ENCODE measurements around the gene FBXW11.

Gene FBXW11

DNA sequence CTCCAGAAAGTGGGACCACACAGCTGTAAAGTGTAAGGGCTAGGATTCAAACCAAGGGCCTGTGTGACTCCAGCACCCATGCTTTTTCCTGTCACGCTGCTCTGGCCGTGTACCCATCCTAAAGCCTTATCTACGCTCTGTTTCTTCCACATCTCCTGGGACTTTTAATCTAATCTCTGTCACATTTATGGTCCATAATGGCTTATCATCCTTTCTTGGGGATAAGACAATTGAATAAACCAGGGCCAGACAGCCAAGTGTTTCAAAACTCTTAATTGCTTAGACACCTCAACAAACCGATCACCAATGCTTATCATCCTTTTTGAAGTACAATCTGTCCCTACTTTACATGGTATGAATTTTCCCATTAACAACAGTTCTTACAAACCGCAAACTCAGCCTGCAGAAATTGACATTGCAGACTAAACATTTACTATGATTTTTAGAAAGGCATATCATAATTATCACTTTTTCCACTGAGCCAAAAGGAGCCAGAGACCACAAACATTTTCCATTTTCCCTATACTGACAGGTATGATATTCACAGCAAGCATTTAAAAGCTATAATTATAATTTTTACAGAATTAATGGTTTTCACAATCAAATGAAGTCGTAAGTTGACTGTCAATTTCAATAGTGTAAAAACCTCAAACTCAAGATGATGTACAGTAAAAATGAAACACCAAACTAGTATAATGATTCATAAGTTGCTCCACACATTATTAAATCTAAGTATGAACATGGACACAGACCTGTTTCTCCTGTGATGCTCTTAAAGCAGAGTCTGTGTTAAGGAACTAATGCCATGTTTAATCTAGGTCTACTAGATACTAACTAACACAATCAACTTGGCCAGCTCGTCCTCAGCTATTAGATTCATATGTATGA is 99.5 kb downstream of the FBXW11 start:
- Histone ChIP-seq H3K36me3 (ENCODE audit: control insufficient read depth in 1 of 2, insufficient read depth in 2 of 2, low read length in 2 of 2) (peaks cover 0 to 6% of the 10 kb centered on the region in 2 donors), H3K27ac (ENCODE audit: low read depth, low read length) (no peak overlapping the region), H3K4me1 (ENCODE audit: control insufficient read depth in 1 of 2, insufficient read depth in 2 of 2, low read length in 2 of 2) (peaks cover 0 to 4% of the 10 kb centered on the region in 2 donors), H3K9ac (ENCODE audit: low read depth in 1 of 2, low read length in 2 of 2) (no peak overlapping the region), H3K9me3 (ENCODE audit: control insufficient read depth in 1 of 2, low read length in 2 of 2) (no peaks in the 10 kb centered on the region), H3K4me3 (ENCODE audit: low read depth in 1 of 2, low read length in 2 of 2) (no peak overlapping the region), H3K27me3 (ENCODE audit: control insufficient read depth in 1 of 2, insufficient read depth in 2 of 2, low read length in 2 of 2) (no peaks in the 10 kb centered on the region)

DNA sequence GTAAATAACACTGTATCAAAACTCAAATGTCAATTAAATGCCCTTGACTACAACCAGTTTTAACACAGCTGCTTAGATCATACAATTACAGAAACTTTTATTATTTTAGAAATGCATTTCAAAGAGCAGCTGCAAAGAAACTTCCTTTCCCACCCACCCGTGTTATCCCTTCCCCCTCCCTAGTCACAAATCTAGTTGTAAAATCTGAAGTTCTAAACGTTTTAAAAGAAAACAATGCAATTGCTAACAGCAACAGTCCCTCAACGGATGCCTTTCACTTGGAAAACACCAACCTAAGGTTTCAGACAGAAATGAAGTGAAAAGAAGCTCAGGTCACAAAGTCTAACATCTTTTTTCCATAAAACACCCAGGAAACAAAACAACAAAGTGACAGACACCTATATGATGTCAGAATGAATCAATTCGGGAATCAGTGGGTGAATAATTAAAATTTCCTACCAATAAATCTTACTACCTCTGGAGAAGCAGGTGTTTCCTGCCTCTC is 100.3 kb downstream of the FBXW11 start:
- no peak overlapping the region for H3K27ac ChIP-seq (ENCODE audit: low read depth, low read length)
- H3K4me3 ChIP-seq (ENCODE audit: low read depth in 1 of 2, low read length in 2 of 2), result no peak overlapping the region
- H3K4me1 ChIP-seq (ENCODE audit: control insufficient read depth in 1 of 2, insufficient read depth in 2 of 2, low read length in 2 of 2), result peaks cover 0 to 2% of the 10 kb centered on the region in 2 donors
- no peaks in the 10 kb centered on the region for H3K27me3 ChIP-seq (ENCODE audit: control insufficient read depth in 1 of 2, insufficient read depth in 2 of 2, low read length in 2 of 2)
- H3K36me3 ChIP-seq (ENCODE audit: control insufficient read depth in 1 of 2, insufficient read depth in 2 of 2, low read length in 2 of 2), result peaks cover 0 to 6% of the 10 kb centered on the region in 2 donors
- H3K9me3 ChIP-seq (ENCODE audit: control insufficient read depth in 1 of 2, low read length in 2 of 2), result no peaks in the 10 kb centered on the region
- H3K9ac ChIP-seq (ENCODE audit: low read depth in 1 of 2, low read length in 2 of 2), result no peak overlapping the region

GRCh38 chr5:171904886-171905285 is 101.6 kb downstream of the FBXW11 start:
- Histone ChIP-seq H3K4me3 (ENCODE audit: low read depth in 1 of 2, low read length in 2 of 2) (no peak overlapping the region), H3K9ac (ENCODE audit: low read depth in 1 of 2, low read length in 2 of 2) (no peak overlapping the region), H3K27ac (ENCODE audit: low read depth, low read length) (no peak overlapping the region), H3K9me3 (ENCODE audit: control insufficient read depth in 1 of 2, low read length in 2 of 2) (no peaks in the 10 kb centered on the region), H3K36me3 (ENCODE audit: control insufficient read depth in 1 of 2, insufficient read depth in 2 of 2, low read length in 2 of 2) (peaks cover 0 to 6% of the 10 kb centered on the region in 2 donors), H3K27me3 (ENCODE audit: control insufficient read depth in 1 of 2, insufficient read depth in 2 of 2, low read length in 2 of 2) (no peaks in the 10 kb centered on the region), H3K4me1 (ENCODE audit: control insufficient read depth in 1 of 2, insufficient read depth in 2 of 2, low read length in 2 of 2) (no peaks in the 10 kb centered on the region)

DNA sequence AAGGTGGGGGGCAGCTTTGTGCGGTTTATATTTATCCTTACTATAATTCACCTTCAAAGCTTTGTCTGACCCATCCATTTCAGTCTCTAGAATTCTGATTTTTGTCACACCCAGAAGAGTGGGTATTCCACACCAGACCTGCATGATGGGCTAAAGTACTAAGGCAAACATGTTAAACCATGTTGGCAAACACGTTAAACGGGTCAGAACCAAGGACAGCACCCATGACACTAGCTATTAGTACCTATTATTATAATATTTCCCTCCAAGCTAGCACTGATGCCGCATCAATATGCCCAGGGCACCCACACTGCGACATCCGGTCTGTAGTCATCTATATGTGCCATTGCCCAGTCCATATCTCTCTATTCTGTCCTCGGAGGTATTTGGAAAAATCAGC is 104.7 kb downstream of the FBXW11 start:
- no peak overlapping the region for H3K27ac ChIP-seq (ENCODE audit: low read depth, low read length)
- H3K27me3 ChIP-seq (ENCODE audit: control insufficient read depth in 1 of 2, insufficient read depth in 2 of 2, low read length in 2 of 2), result no peaks in the 10 kb centered on the region
- H3K4me1 ChIP-seq (ENCODE audit: control insufficient read depth in 1 of 2, insufficient read depth in 2 of 2, low read length in 2 of 2), result no peaks in the 10 kb centered on the region
- H3K36me3 ChIP-seq (ENCODE audit: control insufficient read depth in 1 of 2, insufficient read depth in 2 of 2, low read length in 2 of 2), result peaks cover 5 to 6% of the 10 kb centered on the region in 2 donors
- no peak overlapping the region for H3K9ac ChIP-seq (ENCODE audit: low read depth in 1 of 2, low read length in 2 of 2)
- H3K4me3 ChIP-seq (ENCODE audit: low read depth in 1 of 2, low read length in 2 of 2), result no peak overlapping the region
- H3K9me3 ChIP-seq (ENCODE audit: control insufficient read depth in 1 of 2, low read length in 2 of 2), result no peaks in the 10 kb centered on the region

GRCh38 chr5:171899792-171900191 is 106.6 kb downstream of the FBXW11 start:
- H3K4me1 ChIP-seq (ENCODE audit: control insufficient read depth in 1 of 2, insufficient read depth in 2 of 2, low read length in 2 of 2), result no peaks in the 10 kb centered on the region
- H3K27ac ChIP-seq (ENCODE audit: low read depth, low read length), result no peak overlapping the region
- H3K4me3 ChIP-seq (ENCODE audit: low read depth in 1 of 2, low read length in 2 of 2), result no peak overlapping the region
- H3K27me3 ChIP-seq (ENCODE audit: control insufficient read depth in 1 of 2, insufficient read depth in 2 of 2, low read length in 2 of 2), result no peaks in the 10 kb centered on the region
- H3K9me3 ChIP-seq (ENCODE audit: control insufficient read depth in 1 of 2, low read length in 2 of 2), result no peaks in the 10 kb centered on the region
- no peak overlapping the region for H3K9ac ChIP-seq (ENCODE audit: low read depth in 1 of 2, low read length in 2 of 2)
- peaks cover 6 to 15% of the 10 kb centered on the region in 2 donors for H3K36me3 ChIP-seq (ENCODE audit: control insufficient read depth in 1 of 2, insufficient read depth in 2 of 2, low read length in 2 of 2)

- H3K36me3 ChIP-seq (ENCODE audit: control insufficient read depth in 1 of 2, insufficient read depth in 2 of 2, low read length in 2 of 2), result peaks cover 6 to 15% of the 10 kb centered on the region in 2 donors
- H3K4me3 ChIP-seq (ENCODE audit: low read depth in 1 of 2, low read length in 2 of 2), result no peak overlapping the region
- H3K9me3 ChIP-seq (ENCODE audit: control insufficient read depth in 1 of 2, low read length in 2 of 2), result no peaks in the 10 kb centered on the region
- H3K27me3 ChIP-seq (ENCODE audit: control insufficient read depth in 1 of 2, insufficient read depth in 2 of 2, low read length in 2 of 2), result no peaks in the 10 kb centered on the region
- no peak overlapping the region for H3K9ac ChIP-seq (ENCODE audit: low read depth in 1 of 2, low read length in 2 of 2)
- no peaks in the 10 kb centered on the region for H3K4me1 ChIP-seq (ENCODE audit: control insufficient read depth in 1 of 2, insufficient read depth in 2 of 2, low read length in 2 of 2)
- no peak overlapping the region for H3K27ac ChIP-seq (ENCODE audit: low read depth, low read length)
These were observed 107.6 kb downstream of the FBXW11 start for GRCh38 chr5:171898879-171899278.

DNA sequence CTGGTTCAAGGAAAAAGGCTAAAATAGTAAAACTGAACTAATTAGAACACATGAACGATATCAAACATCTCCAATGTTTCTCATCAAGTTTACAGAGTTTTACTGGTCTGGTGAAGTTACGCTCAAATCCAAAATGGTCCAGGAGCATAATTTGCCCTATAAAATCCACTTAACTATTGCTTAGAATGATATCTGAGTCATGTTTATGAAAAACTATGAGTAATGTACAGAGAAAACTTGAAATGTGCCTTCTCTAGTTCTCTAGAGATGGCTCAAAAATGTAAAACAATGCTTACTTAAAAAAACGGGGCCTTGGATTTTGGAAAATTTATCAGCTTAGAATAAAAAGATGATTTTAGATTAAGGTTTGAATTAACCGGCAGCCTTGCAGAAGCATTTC is 108.1 kb downstream of the FBXW11 start:
- Histone ChIP-seq H3K9ac (ENCODE audit: low read depth in 1 of 2, low read length in 2 of 2) (no peak overlapping the region), H3K4me1 (ENCODE audit: control insufficient read depth in 1 of 2, insufficient read depth in 2 of 2, low read length in 2 of 2) (no peaks in the 10 kb centered on the region), H3K36me3 (ENCODE audit: control insufficient read depth in 1 of 2, insufficient read depth in 2 of 2, low read length in 2 of 2) (peaks cover 6 to 15% of the 10 kb centered on the region in 2 donors), H3K27me3 (ENCODE audit: control insufficient read depth in 1 of 2, insufficient read depth in 2 of 2, low read length in 2 of 2) (no peaks in the 10 kb centered on the region), H3K27ac (ENCODE audit: low read depth, low read length) (no peak overlapping the region), H3K9me3 (ENCODE audit: control insufficient read depth in 1 of 2, low read length in 2 of 2) (no peaks in the 10 kb centered on the region), H3K4me3 (ENCODE audit: low read depth in 1 of 2, low read length in 2 of 2) (no peak overlapping the region)

DNA sequence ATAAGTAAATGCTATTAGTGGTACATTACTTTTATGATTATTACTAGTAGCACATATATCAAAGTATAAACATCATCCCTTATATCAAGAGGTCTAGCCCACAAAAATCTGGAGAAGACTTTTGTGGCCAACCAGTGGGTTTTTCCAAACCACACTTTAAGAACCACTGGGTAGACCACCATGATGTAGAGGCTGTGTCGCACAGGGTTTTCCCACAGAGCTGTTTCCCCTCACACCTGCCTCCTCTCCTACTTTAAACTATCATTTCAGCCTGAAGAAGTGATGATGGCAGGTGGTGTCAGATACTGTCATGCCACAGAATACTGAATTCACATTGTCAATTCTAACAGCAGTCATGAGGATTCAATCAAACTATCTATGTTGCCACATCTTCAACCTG is 109.2 kb downstream of the FBXW11 start:
- Histone ChIP-seq H3K27me3 (ENCODE audit: control insufficient read depth in 1 of 2, insufficient read depth in 2 of 2, low read length in 2 of 2) (no peaks in the 10 kb centered on the region), H3K36me3 (ENCODE audit: control insufficient read depth in 1 of 2, insufficient read depth in 2 of 2, low read length in 2 of 2) (peaks cover 6 to 18% of the 10 kb centered on the region in 2 donors), H3K4me3 (ENCODE audit: low read depth in 1 of 2, low read length in 2 of 2) (no peak overlapping the region), H3K9me3 (ENCODE audit: control insufficient read depth in 1 of 2, low read length in 2 of 2) (no peaks in the 10 kb centered on the region), H3K4me1 (ENCODE audit: control insufficient read depth in 1 of 2, insufficient read depth in 2 of 2, low read length in 2 of 2) (no peaks in the 10 kb centered on the region), H3K9ac (ENCODE audit: low read depth in 1 of 2, low read length in 2 of 2) (no peak overlapping the region), H3K27ac (ENCODE audit: low read depth, low read length) (no peak overlapping the region)

GRCh38 chr5:171895081-171895480 is 111.4 kb downstream of the FBXW11 start:
- Histone ChIP-seq H3K9me3 (ENCODE audit: control insufficient read depth in 1 of 2, low read length in 2 of 2) (no peaks in the 10 kb centered on the region), H3K9ac (ENCODE audit: low read depth in 1 of 2, low read length in 2 of 2) (no peak overlapping the region), H3K27ac (ENCODE audit: low read depth, low read length) (no peak overlapping the region), H3K36me3 (ENCODE audit: control insufficient read depth in 1 of 2, insufficient read depth in 2 of 2, low read length in 2 of 2) (peaks cover 16 to 31% of the 10 kb centered on the region in 2 donors), H3K4me1 (ENCODE audit: control insufficient read depth in 1 of 2, insufficient read depth in 2 of 2, low read length in 2 of 2) (no peaks in the 10 kb centered on the region), H3K27me3 (ENCODE audit: control insufficient read depth in 1 of 2, insufficient read depth in 2 of 2, low read length in 2 of 2) (no peaks in the 10 kb centered on the region), H3K4me3 (ENCODE audit: low read depth in 1 of 2, low read length in 2 of 2) (no peak overlapping the region)

- H3K4me1 ChIP-seq (ENCODE audit: control insufficient read depth in 1 of 2, insufficient read depth in 2 of 2, low read length in 2 of 2), result no peaks in the 10 kb centered on the region
- H3K9ac ChIP-seq (ENCODE audit: low read depth in 1 of 2, low read length in 2 of 2), result no peak overlapping the region
These were observed 113.0 kb downstream of the FBXW11 start for GRCh38 chr5:171893290-171893886.

More at GRCh38 chr5:171893290-171893886, 113.0 kb downstream of the FBXW11 start:
- Histone ChIP-seq H3K9me3 (ENCODE audit: control insufficient read depth in 1 of 2, low read length in 2 of 2) (no peaks in the 10 kb centered on the region), H3K27ac (ENCODE audit: low read depth, low read length) (no peak overlapping the region), H3K36me3 (ENCODE audit: control insufficient read depth in 1 of 2, insufficient read depth in 2 of 2, low read length in 2 of 2) (peaks cover 17 to 39% of the 10 kb centered on the region in 2 donors), H3K27me3 (ENCODE audit: control insufficient read depth in 1 of 2, insufficient read depth in 2 of 2, low read length in 2 of 2) (no peaks in the 10 kb centered on the region), H3K4me3 (ENCODE audit: low read depth in 1 of 2, low read length in 2 of 2) (no peak overlapping the region)
